ENCODE data around the gene TUBA1B. TPM values are rescaled to one million over a fixed set of nuclear protein-coding genes. Genes with fewer than 3 reads are reported as not detected.

TUBA1B gene
- total and polyA plus RNA-seq, 2 of the 13 experiments (the other 11 are each of a cell fraction or from before 2014, with no cell fraction given): 1,275 to 1,353 TPM

DNA sequence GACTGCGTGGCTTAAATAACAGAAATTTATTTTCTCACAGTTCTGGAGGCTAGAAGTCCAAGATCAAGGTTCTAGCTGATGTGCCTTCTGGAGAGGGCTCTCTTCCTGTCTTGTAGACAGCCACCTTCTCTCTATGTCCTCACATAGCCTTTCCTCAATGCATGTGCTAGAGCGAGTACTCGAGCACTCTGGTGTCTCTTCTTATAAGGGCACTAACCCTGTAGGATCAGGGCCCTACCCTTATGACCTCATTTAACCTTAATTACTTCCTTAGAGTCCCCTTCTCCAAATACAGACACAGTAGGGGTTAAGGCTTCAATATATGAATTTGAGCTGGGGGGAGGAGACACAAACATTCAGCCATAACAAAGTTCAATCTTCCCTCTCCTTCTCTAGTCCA, 46.8 kb downstream of the TUBA1B start:
- in situ Hi-C loops (cut with HindIII; ENCODE audit: extremely low pct_ligation_motif_present, low pct_unique_long_range_greater_than_20kb): no loop called here
- Histone ChIP-seq H3K79me2 (ENCODE audit: insufficient read depth, low read length) (no peaks in the 10 kb centered on the region), H3K4me3 (replicated peaks in 1 of 3; ENCODE audit: insufficient read depth in 1 of 3, low read depth in 2 of 3, low read length in 3 of 3) (no peak overlapping the region), H3K4me1 (ENCODE audit: insufficient read depth, low read length) (peaks cover 17% of the 10 kb centered on the region; the same call in 1 of the 2 replicates), H2AFZ (ENCODE audit: low read length) (no peak overlapping the region), H3K4me2 (ENCODE audit: low read depth, low read length) (no peak overlapping the region), H4K20me1 (ENCODE audit: insufficient read depth, low read length) (no peaks in the 10 kb centered on the region), H3K27ac (ENCODE audit: extremely low read length, insufficient read depth, low read length) (no peak overlapping the region), H3K27me3 (ENCODE audit: control insufficient read depth in 1 of 2, insufficient read depth in 2 of 2, low read length in 2 of 2) (peaks cover 1 to 22% of the 10 kb centered on the region in 2 experiments; a peak in 4 of 5 replicates), H3K9me3 (ENCODE audit: low read length) (no peaks in the 10 kb centered on the region), H3K36me3 (replicated peaks in 1 of 2; ENCODE audit: control insufficient read depth in 1 of 2, insufficient read depth in 2 of 2, low read length in 2 of 2) (no peaks in the 10 kb centered on the region), H3K9ac (ENCODE audit: insufficient read depth, low read depth, low read length) (no peak overlapping the region)
- no peak for FAIRE-seq
- intact Hi-C loops (cut with micrococcal nuclease; ENCODE audit: unreplicated experiment): no loop called here
- no peak for ATAC-seq
- ChIA-PET CTCF (ENCODE audit: low intra/inter-chr PET ratio, low total read pairs) (no interaction called here), POLR2A (no interaction called here)
- BruUV-seq (replicated peaks): no TSS peak
- TF ChIP-seq ZNF264 (CRISPR knock-in tag; IDR thresholded peaks at IDR 0.05) (peak; percentile 99), KLF11 (CRISPR knock-in tag; IDR thresholded peaks at IDR 0.05) (no peak)
- TF ChIP-seq, protein P1, sequence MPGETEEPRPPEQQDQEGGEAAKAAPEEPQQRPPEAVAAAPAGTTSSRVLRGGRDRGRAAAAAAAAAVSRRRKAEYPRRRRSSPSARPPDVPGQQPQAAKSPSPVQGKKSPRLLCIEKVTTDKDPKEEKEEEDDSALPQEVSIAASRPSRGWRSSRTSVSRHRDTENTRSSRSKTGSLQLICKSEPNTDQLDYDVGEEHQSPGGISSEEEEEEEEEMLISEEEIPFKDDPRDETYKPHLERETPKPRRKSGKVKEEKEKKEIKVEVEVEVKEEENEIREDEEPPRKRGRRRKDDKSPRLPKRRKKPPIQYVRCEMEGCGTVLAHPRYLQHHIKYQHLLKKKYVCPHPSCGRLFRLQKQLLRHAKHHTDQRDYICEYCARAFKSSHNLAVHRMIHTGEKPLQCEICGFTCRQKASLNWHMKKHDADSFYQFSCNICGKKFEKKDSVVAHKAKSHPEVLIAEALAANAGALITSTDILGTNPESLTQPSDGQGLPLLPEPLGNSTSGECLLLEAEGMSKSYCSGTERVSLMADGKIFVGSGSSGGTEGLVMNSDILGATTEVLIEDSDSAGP (CRISPR knock-in tag; IDR thresholded peaks at IDR 0.05; ENCODE audit: borderline replicate concordance): no peak
- TF ChIP-seq, protein P2, sequence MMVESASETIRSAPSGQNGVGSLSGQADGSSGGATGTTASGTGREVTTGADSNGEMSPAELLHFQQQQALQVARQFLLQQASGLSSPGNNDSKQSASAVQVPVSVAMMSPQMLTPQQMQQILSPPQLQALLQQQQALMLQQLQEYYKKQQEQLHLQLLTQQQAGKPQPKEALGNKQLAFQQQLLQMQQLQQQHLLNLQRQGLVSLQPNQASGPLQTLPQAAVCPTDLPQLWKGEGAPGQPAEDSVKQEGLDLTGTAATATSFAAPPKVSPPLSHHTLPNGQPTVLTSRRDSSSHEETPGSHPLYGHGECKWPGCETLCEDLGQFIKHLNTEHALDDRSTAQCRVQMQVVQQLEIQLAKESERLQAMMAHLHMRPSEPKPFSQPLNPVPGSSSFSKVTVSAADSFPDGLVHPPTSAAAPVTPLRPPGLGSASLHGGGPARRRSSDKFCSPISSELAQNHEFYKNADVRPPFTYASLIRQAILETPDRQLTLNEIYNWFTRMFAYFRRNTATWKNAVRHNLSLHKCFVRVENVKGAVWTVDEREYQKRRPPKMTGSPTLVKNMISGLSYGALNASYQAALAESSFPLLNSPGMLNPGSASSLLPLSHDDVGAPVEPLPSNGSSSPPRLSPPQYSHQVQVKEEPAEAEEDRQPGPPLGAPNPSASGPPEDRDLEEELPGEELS (CRISPR knock-in tag; IDR thresholded peaks at IDR 0.05): no peak
- 67% methylated on average over 3 of the region's 3 CpGs for WGBS (ENCODE audit: low lambda C conversion rate)
- no peak for DNase-seq (ENCODE audit: low spot score)

DNA sequence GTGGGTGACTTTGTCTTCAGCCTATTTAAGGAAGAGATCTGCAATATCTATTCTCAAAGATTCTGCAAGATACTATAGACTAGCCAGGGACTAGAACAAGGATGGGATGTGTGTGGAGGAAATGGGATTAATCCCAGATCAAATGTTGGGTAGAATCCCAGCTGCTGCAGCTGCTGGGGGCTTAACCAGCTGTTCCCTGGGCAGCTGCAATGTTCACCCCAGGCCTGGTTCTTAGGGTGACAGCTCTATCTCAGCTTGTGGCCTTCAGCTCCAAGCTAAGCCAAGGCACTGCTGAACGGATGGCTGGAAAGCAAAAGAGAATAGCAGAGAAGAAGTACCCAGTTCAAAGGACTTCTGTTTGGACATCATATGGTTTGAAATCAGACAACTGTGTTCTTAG, 51.4 kb downstream of the TUBA1B start:
- no TSS peak for BruUV-seq (replicated peaks)
- H3K9me3 ChIP-seq (ENCODE audit: low read length): no peaks in the 10 kb centered on the region
- WGBS (ENCODE audit: low lambda C conversion rate): 0% methylated on average over 1 of the region's 1 CpG
- intact Hi-C loops (cut with micrococcal nuclease; ENCODE audit: unreplicated experiment) (no loop called here), in situ Hi-C loops (cut with HindIII; ENCODE audit: extremely low pct_ligation_motif_present, low pct_unique_long_range_greater_than_20kb) (no loop called here)
- no peaks in the 10 kb centered on the region for H4K20me1 ChIP-seq (ENCODE audit: insufficient read depth, low read length)
- H3K4me1 ChIP-seq (ENCODE audit: insufficient read depth, low read length): 0 out of 2 replicates have a peak, but pooled peaks cover 6% of the 10 kb centered on the region
- H2AFZ ChIP-seq (ENCODE audit: low read length): no peak overlapping the region
- H3K4me3 ChIP-seq (replicated peaks in 1 of 3; ENCODE audit: insufficient read depth in 1 of 3, low read depth in 2 of 3, low read length in 3 of 3): no peak overlapping the region
- H3K27ac ChIP-seq (ENCODE audit: extremely low read length, insufficient read depth, low read length): no peak overlapping the region
- no peak for DNase-seq (ENCODE audit: low spot score)
- CTCF ChIA-PET (ENCODE audit: low intra/inter-chr PET ratio, low total read pairs): no interaction called here
- no peak overlapping the region for H3K4me2 ChIP-seq (ENCODE audit: low read depth, low read length)
- no peaks in the 10 kb centered on the region for H3K79me2 ChIP-seq (ENCODE audit: insufficient read depth, low read length)
- peaks cover 0 to 7% of the 10 kb centered on the region in 2 experiments; a peak in 1 of 5 replicates for H3K27me3 ChIP-seq (ENCODE audit: control insufficient read depth in 1 of 2, insufficient read depth in 2 of 2, low read length in 2 of 2)
- no peak overlapping the region for H3K9ac ChIP-seq (ENCODE audit: insufficient read depth, low read depth, low read length)
- no peak for ATAC-seq
- FAIRE-seq: no peak
- POLR2A ChIA-PET: interaction anchor here (2.4 kb wide), 1 partner anchor 50 kb away, joined by 6 read pairs; no protein-coding TSS in a partner anchor
- no peaks in the 10 kb centered on the region for H3K36me3 ChIP-seq (replicated peaks in 1 of 2; ENCODE audit: control insufficient read depth in 1 of 2, insufficient read depth in 2 of 2, low read length in 2 of 2)
- TF ChIP-seq, protein P3, sequence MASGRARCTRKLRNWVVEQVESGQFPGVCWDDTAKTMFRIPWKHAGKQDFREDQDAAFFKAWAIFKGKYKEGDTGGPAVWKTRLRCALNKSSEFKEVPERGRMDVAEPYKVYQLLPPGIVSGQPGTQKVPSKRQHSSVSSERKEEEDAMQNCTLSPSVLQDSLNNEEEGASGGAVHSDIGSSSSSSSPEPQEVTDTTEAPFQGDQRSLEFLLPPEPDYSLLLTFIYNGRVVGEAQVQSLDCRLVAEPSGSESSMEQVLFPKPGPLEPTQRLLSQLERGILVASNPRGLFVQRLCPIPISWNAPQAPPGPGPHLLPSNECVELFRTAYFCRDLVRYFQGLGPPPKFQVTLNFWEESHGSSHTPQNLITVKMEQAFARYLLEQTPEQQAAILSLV (CRISPR knock-in tag; IDR thresholded peaks at IDR 0.05; ENCODE audit: borderline replicate concordance): no peak
- no peak for TF ChIP-seq ZNF879 (CRISPR knock-in tag; IDR thresholded peaks at IDR 0.05)
- TF ChIP-seq TAF1 (CRISPR knock-in tag; IDR thresholded peaks at IDR 0.05): no peak
- no peak for TF ChIP-seq PPARG (CRISPR knock-in tag; conservative IDR thresholded peaks at IDR 0.05)
- TF ChIP-seq, protein P4, sequence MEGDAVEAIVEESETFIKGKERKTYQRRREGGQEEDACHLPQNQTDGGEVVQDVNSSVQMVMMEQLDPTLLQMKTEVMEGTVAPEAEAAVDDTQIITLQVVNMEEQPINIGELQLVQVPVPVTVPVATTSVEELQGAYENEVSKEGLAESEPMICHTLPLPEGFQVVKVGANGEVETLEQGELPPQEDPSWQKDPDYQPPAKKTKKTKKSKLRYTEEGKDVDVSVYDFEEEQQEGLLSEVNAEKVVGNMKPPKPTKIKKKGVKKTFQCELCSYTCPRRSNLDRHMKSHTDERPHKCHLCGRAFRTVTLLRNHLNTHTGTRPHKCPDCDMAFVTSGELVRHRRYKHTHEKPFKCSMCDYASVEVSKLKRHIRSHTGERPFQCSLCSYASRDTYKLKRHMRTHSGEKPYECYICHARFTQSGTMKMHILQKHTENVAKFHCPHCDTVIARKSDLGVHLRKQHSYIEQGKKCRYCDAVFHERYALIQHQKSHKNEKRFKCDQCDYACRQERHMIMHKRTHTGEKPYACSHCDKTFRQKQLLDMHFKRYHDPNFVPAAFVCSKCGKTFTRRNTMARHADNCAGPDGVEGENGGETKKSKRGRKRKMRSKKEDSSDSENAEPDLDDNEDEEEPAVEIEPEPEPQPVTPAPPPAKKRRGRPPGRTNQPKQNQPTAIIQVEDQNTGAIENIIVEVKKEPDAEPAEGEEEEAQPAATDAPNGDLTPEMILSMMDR (CRISPR knock-in tag; IDR thresholded peaks at IDR 0.05): no peak
- TF ChIP-seq, protein P5, sequence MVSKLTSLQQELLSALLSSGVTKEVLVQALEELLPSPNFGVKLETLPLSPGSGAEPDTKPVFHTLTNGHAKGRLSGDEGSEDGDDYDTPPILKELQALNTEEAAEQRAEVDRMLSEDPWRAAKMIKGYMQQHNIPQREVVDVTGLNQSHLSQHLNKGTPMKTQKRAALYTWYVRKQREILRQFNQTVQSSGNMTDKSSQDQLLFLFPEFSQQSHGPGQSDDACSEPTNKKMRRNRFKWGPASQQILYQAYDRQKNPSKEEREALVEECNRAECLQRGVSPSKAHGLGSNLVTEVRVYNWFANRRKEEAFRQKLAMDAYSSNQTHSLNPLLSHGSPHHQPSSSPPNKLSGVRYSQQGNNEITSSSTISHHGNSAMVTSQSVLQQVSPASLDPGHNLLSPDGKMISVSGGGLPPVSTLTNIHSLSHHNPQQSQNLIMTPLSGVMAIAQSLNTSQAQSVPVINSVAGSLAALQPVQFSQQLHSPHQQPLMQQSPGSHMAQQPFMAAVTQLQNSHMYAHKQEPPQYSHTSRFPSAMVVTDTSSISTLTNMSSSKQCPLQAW (CRISPR knock-in tag; IDR thresholded peaks at IDR 0.05): no peak
